ENCODE measurements around the gene ALPI.
"Not testable (repeated sequence)": the region's sequence is repeated elsewhere in the genome, so short reads cannot be mapped to it uniquely, and the experiment has no call there.

ALPI gene

GRCh38 chr2:232443047-232443446 is 12.9 kb upstream of the ALPI start:
- DNase-seq (ENCODE audit: low spot score): not testable (repeated sequence)

DNA sequence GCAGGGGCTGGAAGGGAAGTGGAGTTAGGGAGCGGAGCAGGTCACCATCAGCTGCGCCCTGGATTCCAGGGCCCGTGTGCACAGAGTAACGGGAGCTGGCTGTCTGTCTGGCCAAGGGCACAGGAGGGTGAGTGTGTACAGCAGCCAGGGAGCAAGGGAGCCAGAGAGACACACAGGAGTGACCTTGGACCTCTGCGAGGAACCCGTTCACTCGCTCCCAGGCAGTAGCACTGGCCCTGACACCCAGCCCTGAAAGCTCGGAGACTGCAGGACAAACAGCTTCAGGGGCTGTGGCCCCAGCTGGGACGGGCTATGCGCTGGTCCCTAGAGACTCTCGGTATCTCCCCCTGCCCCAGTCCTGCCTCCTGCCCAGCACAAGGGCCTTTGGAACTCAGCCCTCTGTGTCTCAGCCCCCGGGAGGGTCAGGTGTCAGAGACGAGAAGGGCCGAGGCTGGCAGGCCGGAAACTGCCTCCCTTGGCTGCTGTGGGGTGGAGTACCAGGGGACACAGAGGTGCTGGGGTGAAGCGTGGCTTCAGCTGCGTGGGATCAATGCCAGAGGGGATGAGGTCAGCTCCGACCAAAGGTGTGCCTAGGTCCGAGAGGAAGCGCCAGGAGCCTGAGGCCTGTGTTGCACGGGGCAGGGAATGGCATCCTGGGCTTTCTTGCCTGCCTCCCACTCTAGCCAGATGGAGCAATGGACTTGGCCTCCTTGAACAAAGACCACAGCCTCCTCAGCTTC is 12.1 kb upstream of the ALPI start:
- not testable (repeated sequence) for DNase-seq (ENCODE audit: low spot score)

DNA sequence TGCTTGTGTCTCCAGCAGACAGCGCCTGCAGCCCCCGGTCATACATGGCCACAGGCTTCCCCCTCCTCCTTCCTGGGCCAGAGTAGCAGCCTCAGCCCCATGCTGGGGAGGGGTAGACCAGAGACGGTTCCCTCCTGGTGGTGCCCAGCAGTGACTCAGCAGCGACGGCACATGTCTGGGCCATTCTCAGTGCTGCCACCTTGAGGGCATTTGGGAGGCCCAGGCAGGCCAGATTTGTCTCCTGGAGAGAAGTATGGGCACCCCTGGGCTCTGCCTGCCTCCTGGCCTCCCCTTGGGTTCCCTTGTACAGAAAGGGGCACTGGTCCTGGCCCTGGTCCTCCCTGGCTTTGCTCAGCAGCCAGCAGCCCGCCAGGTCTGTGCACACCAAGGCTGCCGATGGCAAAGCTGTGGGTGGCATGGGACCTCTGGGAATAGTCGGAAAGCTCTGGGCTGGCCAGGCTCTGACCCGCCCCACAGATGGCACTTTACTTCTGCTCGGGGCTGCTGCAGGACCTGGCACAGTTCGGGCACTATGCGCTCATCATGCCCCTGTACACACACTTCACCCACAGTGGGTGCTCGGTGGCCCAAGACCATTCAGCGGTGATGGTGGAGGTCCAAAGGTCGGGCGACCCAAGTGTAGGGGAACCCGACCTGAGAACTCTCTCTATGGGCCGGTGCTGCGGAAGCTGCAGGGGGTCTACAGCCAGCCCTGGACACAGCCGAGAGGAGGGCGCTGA is 11.4 kb upstream of the ALPI start:
- no peak for DNase-seq (ENCODE audit: low spot score)

DNA sequence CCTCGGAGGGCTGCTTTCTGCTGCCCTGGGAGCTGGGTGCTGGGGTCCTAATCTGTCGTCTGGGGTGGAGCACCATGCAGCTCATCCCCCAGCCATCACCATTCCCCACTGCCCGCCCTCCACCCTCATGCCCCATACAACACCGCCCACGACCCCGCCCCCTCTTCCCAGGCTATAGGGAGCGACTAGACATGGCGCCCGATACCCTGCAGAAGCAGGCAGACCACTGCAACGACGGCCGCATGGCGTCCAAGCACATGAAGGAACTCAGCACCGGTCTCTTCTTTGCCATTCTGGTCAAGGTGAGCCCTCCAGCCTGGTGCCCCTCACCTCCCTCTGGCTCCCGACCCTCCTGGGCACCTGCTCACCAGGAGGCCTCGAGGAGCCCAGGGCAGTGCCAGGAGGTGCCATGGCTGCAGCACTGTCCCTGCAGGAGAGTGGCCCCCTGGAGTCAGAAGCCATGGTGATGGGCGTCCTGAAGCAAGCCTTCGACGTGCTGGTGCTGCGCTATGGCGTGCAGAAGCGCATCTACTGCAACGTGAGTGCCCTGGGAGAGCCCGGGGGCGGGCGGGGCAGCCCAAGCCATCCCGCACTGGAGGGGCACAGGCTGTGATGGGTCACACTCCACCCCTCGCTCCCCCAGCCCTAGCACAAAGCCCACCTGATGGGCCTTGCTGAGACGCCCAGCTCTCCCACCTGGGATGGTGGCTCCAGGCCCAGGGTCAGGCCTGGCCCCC is 10.6 kb upstream of the ALPI start:
- DNase-seq (ENCODE audit: low spot score): not testable (repeated sequence)

- not testable (repeated sequence) for DNase-seq (ENCODE audit: low spot score)
Measured at GRCh38 chr2:232446266-232446777, 9.6 kb upstream of the ALPI start.

DNA sequence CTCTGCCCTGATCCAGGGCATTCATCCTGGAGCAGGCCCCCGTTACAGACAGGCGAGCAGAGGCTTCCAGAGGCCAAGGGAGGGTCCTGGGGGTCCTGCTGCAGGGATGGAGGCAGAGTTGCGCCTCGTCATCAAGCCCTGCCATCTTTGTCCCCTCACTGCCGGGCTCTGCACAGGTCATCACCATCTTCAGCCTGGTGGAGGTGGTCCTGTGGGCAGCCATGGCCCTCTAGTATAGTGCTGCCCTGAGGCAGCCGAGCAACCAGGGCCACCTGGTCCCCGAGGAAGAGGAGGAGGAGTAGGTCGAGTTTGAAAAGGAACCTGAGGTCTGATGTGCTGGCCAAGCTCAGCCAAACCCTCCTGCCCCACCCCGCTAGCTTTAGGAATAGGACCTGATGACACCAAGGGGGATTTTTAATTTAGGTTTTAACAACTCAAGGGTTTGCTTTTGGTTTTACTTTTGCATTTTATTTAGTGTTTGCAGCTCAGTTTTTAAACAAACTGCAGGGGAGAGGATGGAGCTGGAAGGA is 8.8 kb upstream of the ALPI start:
- no peak for DNase-seq (ENCODE audit: low spot score)

DNA sequence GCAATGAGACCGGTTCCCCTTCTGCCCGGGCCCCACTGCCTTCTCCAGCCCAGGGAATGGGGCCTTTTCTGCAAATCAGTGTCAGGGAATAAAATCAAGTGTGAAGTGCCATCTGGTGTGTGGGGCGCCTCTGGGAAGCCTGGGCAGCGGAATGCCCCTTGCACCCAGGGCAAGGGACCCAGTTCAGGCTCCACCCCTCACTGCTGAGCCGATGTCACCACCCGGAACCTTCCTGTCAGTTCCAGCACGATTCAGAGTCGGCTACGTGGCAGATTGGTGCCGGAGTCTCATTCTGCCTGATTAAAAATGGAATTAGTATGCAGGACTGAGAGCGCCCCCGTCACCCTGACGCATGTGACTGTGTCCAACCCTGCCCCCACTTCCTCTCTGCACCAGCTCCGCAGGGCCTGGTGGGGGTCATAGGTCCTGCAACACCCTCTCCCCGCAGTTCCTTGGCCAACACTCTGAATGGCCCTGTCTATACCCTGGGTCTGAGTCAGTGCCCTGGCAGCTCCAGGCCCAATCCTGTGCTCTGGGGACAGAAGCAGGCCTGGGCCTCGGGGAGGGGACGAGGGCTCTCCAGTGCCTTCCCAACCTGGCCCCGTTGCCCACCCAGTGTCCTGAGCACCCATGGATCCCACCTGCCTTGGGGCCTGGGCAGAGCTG is 8.2 kb upstream of the ALPI start:
- no peak for DNase-seq (ENCODE audit: low spot score)

DNA sequence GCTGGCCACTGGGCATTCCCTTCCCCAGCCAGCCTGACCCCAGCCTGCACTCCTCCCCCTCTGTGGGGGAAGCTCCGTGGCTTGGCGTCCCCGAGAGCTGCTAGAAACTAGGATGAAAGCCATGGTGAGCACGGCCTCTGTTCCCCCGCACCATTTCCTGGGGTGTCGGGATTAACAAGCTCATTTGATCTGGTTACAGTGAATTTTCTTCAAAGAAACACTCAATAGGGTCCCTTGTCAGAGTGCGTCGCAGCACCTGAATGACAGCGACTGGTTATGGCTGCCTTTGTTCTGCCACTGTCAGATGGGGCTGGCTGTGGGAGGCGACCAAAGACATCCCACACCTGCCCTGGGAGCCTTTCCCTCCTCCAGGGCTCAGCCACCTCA is 7.7 kb upstream of the ALPI start:
- no peak for DNase-seq (ENCODE audit: low spot score)

GRCh38 chr2:232449964-232450363 is 6.0 kb upstream of the ALPI start:
- no peak for DNase-seq (ENCODE audit: low spot score)

DNA sequence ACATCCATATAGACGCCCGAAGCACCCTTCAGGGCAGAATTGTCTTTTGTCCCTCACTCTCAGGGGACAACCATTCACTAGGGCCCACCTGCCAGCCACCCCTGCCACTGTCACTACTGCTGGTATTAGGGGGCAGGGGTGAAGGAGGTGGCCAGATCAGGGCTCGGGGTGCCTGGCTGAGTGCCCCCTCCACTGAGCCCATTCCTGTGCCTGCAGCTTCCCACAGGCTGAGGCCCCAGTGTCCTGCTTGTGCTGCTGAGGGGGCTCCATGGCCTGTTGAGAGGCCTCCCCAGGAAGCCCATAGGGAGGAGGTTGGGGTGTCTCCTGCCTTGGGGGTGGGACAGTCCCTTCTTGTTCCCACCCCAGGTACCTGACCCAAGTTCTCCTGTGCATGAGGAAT is 4.3 kb upstream of the ALPI start:
- not testable (repeated sequence) for DNase-seq (ENCODE audit: low spot score)

- DNase-seq (ENCODE audit: low spot score): no peak
Measured at GRCh38 chr2:232454630-232455029, 1.3 kb upstream of the ALPI start.

DNA sequence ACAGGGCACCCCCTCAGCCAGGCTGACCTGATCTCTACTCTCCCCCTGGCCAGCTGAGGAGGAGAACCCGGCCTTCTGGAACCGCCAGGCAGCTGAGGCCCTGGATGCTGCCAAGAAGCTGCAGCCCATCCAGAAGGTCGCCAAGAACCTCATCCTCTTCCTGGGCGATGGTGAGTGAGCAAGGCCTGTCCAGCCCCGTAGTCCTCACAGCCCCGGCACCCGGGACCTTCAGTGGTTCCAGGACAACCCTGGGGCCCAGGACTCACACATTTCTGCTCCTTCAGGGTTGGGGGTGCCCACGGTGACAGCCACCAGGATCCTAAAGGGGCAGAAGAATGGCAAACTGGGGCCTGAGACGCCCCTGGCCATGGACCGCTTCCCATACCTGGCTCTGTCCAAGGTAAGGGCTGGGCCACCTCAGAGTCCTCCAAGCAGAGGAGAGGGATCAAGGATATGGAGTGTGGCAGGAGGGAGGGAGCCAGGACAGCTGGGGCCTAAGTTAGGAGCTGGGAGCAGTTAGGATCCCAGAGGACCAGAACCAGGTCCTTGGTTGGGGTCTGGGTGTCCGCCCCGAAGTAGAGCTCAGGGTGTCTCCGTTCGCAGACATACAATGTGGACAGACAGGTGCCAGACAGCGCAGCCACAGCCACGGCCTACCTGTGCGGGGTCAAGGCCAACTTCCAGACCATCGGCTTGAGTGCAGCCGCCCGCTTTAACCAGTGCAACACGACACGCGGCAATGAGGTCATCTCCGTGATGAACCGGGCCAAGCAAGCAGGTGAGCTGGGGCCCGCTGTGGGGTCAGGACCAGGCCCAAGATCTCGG is 555 bp downstream of the ALPI start:
- peak; percentile 34 for DNase-seq (ENCODE audit: low spot score)

DNA sequence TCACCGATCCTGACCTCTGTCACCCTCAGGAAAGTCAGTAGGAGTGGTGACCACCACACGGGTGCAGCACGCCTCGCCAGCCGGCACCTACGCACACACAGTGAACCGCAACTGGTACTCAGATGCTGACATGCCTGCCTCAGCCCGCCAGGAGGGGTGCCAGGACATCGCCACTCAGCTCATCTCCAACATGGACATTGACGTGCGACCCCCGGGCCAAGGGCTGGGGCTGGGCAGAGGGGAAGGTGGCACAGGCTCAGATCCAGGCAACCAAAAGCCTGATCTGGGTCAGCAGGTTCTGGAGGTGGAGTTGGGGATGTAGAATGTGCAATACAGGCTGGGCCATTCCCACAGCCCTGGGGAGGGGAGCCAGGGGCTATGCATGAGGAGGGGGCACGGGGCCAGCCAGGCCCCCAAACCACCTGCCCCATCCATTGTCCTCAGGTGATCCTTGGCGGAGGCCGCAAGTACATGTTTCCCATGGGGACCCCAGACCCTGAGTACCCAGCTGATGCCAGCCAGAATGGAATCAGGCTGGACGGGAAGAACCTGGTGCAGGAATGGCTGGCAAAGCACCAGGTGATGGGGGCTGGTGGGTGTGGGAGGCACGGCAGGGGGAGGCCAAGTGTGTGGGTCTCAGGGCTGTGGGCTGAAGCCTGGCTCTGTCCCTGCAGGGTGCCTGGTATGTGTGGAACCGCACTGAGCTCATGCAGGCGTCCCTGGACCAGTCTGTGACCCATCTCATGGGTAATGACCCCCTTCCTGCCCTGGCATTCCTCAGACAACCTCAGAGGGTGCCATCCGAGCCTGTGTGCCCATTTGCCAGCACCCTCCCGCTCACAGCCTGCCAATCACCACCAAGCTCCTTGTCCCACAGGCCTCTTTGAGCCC is 1.4 kb downstream of the ALPI start:
- DNase-seq (ENCODE audit: low spot score): peak; percentile 38

DNA sequence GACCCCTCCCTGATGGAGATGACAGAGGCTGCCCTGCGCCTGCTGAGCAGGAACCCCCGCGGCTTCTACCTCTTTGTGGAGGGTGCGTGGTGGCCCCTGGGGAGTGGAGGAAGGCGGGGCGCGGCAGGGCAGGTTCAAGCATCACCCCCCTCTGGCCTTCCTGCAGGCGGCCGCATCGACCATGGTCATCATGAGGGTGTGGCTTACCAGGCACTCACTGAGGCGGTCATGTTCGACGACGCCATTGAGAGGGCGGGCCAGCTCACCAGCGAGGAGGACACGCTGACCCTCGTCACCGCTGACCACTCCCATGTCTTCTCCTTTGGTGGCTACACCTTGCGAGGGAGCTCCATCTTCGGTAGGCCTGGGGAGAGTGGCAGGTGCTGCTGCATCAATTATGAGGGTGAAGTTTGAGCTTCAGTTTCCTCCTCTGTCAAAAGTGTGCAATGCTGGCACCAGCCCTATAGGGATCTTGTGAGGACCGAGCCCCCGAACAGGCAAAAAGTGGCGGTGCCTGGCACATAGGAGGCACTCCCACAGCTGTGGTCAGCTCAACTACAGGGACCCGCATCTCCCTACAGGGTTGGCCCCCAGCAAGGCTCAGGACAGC is 2.2 kb downstream of the ALPI start:
- DNase-seq (ENCODE audit: low spot score): no peak

DNA sequence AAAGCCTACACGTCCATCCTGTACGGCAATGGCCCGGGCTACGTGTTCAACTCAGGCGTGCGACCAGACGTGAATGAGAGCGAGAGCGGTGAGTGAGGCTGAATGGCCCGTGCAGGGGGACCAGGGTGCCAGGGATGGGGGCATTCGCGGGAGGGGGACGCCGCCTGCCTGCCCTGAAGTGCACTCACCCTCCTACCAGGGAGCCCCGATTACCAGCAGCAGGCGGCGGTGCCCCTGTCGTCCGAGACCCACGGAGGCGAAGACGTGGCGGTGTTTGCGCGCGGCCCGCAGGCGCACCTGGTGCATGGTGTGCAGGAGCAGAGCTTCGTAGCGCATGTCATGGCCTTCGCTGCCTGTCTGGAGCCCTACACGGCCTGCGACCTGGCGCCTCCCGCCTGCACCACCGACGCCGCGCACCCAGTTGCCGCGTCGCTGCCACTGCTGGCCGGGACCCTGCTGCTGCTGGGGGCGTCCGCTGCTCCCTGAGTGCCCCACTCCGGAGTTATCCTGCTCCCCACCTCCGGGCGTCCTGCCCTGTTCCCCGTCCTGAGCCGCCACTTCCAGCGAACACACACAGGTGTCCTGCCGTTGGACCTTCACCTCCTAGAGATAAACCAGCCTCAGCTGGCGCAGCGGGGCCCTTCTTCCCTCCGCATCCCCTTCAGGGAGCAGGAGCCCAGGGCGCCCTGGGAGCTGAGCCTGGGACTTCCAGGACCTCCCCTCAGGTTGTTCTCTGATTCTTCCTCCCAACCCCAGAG is 2.9 kb downstream of the ALPI start:
- DNase-seq (ENCODE audit: low spot score): peak; percentile 41

GRCh38 chr2:232459419-232460035 is 3.6 kb downstream of the ALPI start:
- peak; percentile 40 for DNase-seq (ENCODE audit: low spot score)

DNA sequence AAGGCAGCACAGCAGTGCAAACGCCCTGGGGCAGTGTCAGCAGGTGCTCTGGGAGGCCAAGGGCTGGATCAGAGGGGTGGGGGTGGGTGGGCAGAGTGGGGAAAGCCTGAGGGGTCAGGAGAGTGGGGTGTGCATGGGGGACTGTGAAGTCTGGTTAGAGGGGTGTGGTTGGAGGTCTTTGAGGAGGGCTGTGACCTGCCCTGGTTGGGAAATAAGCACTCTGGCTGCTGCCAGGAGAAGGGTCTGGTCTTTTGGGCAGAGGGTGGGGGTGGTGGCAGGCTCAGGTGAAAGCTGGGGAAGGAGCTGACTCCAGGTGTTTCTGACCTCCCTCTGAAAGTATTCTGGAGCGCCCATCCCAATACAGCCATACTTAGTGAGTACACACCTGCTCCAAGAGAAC is 4.2 kb downstream of the ALPI start:
- no peak for DNase-seq (ENCODE audit: low spot score)
